ENCODE measurements around the gene GATA2.

The GATA2 gene

DNA sequence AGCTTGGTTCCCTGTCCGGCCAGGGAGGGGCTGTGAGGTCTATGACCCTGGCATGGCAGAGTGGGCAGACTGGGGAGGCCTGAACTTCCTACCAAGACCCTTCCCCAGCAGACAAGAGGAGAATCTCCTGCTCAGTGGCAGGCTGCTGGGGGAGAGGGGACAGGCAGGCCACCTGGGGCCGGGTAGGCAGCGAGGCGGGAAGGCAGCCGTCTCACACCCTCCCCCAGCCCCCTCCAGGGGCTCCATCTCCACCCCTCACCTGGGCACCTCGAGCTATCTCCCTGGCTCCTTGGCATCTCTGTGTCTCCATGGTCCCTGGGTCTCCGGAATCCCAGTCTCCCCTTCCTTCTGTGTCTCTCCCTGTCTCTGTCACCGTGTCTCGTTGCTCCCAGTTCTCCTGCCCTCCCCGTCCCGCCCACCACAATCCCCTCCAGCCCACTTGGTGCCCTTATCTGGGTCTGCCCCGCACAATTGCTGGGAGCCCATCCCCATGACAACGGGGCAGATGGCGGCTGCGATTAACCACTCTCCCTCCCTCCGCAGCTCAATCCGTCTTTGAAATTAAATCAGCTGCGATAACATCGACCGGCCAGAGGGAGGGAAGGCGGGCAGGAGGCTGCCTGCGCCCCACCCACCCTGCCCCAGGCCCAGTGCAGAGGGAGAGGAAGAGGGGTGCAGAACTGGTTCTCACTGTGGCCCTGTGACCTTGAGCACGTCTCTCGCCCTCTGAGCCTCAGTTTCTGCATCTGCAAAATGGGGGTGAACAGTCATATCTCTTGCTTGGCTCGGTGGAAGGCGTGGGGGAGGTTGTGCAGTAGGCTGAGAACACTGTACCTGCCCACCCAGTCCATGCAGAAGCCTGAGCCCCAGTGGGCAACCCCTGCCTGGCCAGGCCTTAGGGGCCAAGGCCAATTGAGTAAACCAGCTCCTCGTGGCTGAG, 36.0 kb downstream of the GATA2 start:
- Mint-ChIP-seq H3K9me3 (no peaks in the 10 kb centered on the region), H3K27ac (no peak overlapping the region), H3K4me3 (no peak overlapping the region), H3K27me3 (peaks cover 50% of the 10 kb centered on the region), H3K36me3 (ENCODE audit: low read depth) (no peaks in the 10 kb centered on the region), H3K4me1 (ENCODE audit: low read depth) (no peaks in the 10 kb centered on the region)
- intact Hi-C loops (cut with micrococcal nuclease), result no loop called here

DNA sequence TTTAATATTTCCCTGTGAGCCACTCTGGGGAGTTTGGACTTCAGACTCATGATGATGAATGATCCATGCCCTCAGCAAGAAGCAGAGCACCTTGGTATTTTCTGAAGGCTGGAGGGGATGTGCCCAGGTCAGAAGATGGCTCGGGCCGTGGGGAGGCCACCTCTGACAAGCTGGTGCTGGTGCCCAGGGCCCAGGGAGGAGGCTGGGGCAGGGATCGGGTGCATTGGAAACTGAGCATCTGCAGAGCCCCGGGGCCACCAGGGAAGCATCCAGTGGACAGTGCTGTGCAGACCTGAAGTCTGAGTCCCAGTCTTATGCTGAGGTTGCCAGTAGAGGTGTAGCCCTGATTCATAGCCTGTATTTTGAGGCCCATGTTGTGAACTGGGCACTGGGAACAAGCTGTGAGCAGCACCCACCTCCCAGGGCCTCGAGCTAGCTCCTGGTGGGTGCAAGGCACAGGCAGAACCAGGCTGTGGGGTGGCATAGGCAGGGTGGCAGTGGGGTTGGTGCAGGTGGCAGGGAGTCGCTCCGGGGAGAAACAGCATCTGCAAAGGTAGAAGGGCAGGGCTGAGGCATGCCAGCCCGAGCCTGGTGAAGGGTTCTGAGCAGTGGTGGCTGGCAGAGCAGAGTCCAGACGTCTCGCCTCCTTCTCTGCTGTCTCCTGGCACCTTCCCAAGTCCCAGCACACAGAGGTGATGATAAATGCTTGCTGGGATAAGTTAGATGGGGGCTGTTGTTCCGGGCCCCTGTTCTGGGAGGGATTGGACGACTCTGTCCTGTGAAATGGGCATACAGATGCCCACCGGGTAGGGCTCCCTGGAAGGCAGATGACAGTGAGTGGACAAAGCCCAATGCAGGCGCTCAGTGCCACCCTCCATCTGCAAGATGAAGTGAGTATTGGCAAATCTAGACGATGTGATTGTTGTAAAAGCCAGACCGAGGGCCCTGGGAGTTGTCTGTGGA, 36.9 kb downstream of the GATA2 start:
- Mint-ChIP-seq H3K27ac (no peak overlapping the region), H3K9me3 (no peaks in the 10 kb centered on the region), H3K4me3 (no peak overlapping the region), H3K27me3 (peaks cover 58% of the 10 kb centered on the region), H3K36me3 (ENCODE audit: low read depth) (no peaks in the 10 kb centered on the region), H3K4me1 (ENCODE audit: low read depth) (no peaks in the 10 kb centered on the region)
- intact Hi-C loops (cut with micrococcal nuclease), result no loop called here

DNA sequence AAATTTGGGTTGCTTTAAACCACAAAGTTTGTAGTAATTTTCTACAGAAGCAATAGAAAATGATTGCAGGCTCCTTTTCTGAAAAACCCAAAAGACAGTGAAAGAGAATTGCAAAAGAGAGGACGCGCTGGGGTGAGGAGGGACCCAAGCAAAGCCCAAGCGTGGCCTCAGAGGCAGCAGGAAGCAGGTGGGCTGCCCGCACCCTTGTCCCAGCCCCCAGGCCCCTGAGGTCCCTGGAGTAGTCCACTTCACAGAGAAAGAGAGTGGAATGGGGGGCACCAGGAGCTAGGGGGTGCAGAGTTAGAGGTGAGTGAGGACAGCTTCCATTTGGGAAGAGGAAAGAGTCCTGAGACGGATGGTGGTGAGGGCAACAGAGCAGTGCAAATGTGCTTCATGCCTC, 37.9 kb downstream of the GATA2 start:
- Mint-ChIP-seq H3K27ac (no peak overlapping the region), H3K4me1 (ENCODE audit: low read depth) (no peaks in the 10 kb centered on the region), H3K36me3 (ENCODE audit: low read depth) (no peaks in the 10 kb centered on the region), H3K27me3 (peaks cover 64% of the 10 kb centered on the region), H3K4me3 (no peak overlapping the region), H3K9me3 (no peaks in the 10 kb centered on the region)
- intact Hi-C loops (cut with micrococcal nuclease), result no loop called here

DNA sequence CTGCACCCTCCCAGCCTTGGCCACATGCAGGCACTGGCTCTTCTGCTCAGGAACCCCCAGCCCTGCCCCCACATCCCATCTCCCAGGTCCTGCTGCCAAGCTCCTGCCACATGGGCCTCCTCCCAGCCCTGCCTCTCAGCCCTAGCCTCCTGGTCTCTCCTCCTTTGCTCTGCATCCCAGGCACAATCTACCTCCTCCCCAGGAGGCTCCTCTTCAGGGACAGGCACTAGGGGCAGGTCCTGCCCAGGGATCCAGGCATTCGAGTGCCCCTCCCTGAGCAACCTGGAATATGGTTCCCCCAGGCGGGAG, 38.7 kb downstream of the GATA2 start:
- peaks cover 64% of the 10 kb centered on the region for H3K27me3 Mint-ChIP-seq
- no peaks in the 10 kb centered on the region for H3K4me1 Mint-ChIP-seq (ENCODE audit: low read depth)

DNA sequence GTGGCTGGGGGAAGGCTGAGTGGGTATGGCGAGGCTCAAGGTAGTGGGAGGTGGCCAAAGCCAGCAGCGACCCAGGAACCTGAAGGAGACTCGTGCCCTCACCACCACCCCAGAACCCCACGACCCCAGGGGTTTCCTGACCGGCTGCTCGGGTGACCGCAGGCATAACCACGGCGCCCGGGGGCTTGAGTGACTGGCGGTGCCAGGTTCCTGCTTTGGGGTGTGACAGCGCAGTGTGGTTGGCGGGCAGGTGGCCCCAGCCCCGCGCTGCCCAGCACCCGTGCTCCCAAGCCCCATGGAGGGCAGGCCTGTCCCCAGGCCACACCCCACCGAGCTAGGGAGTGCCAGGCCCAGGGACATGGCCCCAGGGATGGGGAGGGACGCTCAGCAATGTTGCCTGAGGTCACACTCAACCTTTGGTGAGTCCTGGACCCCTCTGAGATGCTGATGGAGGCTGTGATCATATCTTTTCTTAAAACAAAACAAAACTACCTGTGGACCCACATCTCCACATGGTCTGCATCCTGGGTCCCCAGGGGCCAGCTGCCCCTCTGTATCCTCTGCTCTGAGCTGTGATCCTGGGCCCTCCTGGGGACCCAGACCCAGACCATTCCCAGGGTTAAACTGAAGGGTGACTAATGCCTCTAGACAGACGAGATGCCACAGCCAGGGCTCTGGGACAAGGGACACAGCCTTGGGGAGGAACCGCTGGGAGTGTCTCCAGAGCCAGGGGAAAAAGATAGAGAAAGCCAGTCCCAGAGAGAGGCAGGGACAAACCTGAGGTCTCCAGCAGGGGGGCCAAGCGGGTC, 39.3 kb downstream of the GATA2 start:
- Mint-ChIP-seq H3K4me1 (ENCODE audit: low read depth) (no peaks in the 10 kb centered on the region), H3K36me3 (ENCODE audit: low read depth) (no peaks in the 10 kb centered on the region), H3K9me3 (no peaks in the 10 kb centered on the region), H3K27me3 (peaks cover 66% of the 10 kb centered on the region), H3K27ac (no peak overlapping the region), H3K4me3 (no peak overlapping the region)
- intact Hi-C loops (cut with micrococcal nuclease), result no loop called here

More for the DNA sequence above, 38.7 kb downstream of the GATA2 start:
- Mint-ChIP-seq H3K9me3 (no peaks in the 10 kb centered on the region), H3K4me3 (no peak overlapping the region), H3K36me3 (ENCODE audit: low read depth) (no peaks in the 10 kb centered on the region), H3K27ac (no peak overlapping the region)
- intact Hi-C loops (cut with micrococcal nuclease), result no loop called here

DNA sequence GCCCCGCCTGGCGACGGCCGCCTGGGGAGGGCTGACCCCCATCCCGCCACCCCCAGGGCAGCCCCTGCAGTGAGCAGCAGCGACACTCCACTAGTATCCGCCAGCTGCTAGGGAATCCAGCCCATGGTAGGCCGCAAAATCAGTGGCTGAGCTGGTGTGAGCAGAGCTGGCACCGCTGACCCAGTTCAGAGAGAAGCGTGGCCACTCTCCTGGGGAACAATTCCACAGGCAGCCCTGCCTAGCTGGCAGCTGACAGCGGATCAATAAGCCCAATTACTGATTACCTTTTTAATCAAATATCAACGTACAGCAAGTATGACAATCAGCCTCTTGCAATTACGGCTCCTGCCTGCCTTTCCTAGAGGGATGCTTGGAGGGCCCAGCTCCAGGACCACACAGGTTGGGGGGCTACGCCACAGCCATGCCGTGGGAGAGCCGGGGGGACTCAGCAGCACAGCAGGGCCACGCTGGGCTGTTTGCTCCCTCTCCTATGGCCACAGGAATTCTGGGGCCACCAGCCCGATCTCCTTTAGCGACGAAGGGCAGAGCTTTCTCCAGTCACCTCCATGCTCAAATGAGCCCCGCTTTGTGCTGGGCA, 40.2 kb downstream of the GATA2 start:
- no peaks in the 10 kb centered on the region for H3K36me3 Mint-ChIP-seq (ENCODE audit: low read depth)
- no peak overlapping the region for H3K27ac Mint-ChIP-seq
- H3K27me3 Mint-ChIP-seq, result peaks cover 68% of the 10 kb centered on the region
- H3K4me3 Mint-ChIP-seq, result no peak overlapping the region
- intact Hi-C loops (cut with micrococcal nuclease), result no loop called here
- peaks cover 4% of the 10 kb centered on the region for H3K4me1 Mint-ChIP-seq (ENCODE audit: low read depth)
- no peaks in the 10 kb centered on the region for H3K9me3 Mint-ChIP-seq

DNA sequence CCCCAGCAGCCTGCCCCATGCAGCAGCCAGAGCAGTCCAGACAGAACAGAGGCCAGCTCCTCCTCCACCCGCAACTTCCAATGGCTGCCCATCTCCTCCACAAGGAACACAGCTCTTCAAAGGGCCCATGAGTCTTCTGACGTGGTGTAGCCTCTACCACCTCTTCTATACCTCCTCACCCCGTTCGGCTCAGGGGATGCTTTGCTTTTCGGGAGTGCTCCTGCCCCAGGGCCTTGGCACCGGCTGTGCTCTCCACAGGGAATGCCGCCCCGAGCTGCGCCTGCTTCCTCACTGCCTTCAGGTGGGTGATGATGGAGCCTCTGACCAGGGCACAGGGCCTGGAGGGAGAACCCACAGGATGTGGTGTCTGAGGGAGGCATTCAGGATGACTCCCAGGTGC, 40.9 kb downstream of the GATA2 start:
- Mint-ChIP-seq H3K27ac (no peak overlapping the region), H3K9me3 (no peaks in the 10 kb centered on the region), H3K4me1 (ENCODE audit: low read depth) (peaks cover 4% of the 10 kb centered on the region), H3K36me3 (ENCODE audit: low read depth) (no peaks in the 10 kb centered on the region), H3K4me3 (no peak overlapping the region), H3K27me3 (peaks cover 68% of the 10 kb centered on the region)
- intact Hi-C loops (cut with micrococcal nuclease), result no loop called here

DNA sequence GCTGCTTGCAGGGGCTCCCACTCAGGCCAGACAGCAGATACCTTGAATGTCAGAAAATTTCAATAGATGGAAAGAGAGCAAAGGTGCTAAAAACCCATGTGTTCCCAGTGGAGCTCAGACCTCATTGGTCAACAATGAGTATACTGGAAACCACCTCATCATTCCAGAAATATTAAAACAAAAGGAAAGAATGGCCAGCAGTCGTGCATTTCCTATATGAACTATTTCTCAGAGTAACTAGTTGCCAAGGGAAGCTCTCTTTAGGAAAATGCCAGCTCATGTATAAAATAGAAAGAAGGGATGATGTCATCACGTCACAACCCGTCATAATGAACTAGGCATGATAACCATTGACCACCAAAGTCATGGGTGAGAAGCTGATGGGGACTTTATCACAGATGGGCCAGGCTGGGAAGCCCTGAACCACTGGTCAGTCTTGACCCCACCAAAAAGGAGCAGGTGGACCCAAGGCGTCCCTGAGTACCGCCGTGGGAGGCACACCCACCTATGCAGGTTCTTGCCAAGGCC, 43.8 kb downstream of the GATA2 start:
- Mint-ChIP-seq H3K4me1 (ENCODE audit: low read depth) (peaks cover 4% of the 10 kb centered on the region), H3K27ac (no peak overlapping the region), H3K27me3 (peaks cover 47% of the 10 kb centered on the region), H3K4me3 (no peak overlapping the region), H3K36me3 (ENCODE audit: low read depth) (no peaks in the 10 kb centered on the region), H3K9me3 (no peaks in the 10 kb centered on the region)
- intact Hi-C loops (cut with micrococcal nuclease), result no loop called here

DNA sequence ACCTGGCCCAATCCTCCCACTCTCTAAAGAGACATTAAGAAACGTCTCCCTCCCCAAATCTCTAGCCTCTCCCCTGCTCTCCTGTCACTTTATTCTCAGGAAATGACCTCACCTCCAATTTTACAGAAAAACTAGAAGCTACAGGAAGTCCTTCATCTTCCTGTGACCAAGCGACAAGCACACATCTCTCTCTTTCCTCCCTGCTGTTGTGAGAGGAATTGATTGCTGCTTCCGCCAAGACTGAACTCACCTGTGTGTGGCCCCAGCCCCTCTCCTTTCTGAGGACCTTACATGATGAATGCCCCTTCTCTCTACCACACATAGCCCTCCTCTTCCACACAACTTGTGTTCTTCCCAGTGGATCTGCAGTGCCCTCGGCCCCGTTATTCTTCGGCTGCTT, 44.5 kb downstream of the GATA2 start:
- Mint-ChIP-seq H3K36me3 (ENCODE audit: low read depth) (no peaks in the 10 kb centered on the region), H3K27me3 (peaks cover 47% of the 10 kb centered on the region), H3K4me3 (no peak overlapping the region), H3K9me3 (no peaks in the 10 kb centered on the region), H3K4me1 (ENCODE audit: low read depth) (peaks cover 4% of the 10 kb centered on the region), H3K27ac (no peak overlapping the region)
- intact Hi-C loops (cut with micrococcal nuclease), result no loop called here

DNA sequence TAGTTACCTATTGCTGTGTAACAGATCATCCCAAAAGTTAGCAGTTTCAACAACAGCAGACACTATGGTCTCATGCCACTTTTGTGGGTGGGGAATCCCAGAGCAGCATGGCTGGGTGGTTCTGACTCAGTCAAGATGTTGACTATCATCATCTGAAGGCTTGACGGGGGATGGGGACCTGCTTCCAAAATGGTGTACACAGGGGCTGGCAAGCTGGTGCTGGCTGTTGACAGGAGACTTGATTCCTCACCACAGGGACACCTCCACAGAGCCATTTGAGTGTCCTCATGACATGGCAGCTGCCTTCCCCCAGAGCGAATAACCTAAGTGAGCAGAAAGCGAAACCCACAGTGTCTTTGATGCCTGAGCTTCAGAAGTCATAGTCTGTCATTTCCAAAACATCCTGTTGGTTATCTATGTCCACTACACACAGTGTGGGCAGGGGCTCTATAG, 45.4 kb downstream of the GATA2 start:
- Mint-ChIP-seq H3K27ac (no peak overlapping the region), H3K27me3 (peaks cover 41% of the 10 kb centered on the region), H3K36me3 (ENCODE audit: low read depth) (no peaks in the 10 kb centered on the region)

DNA sequence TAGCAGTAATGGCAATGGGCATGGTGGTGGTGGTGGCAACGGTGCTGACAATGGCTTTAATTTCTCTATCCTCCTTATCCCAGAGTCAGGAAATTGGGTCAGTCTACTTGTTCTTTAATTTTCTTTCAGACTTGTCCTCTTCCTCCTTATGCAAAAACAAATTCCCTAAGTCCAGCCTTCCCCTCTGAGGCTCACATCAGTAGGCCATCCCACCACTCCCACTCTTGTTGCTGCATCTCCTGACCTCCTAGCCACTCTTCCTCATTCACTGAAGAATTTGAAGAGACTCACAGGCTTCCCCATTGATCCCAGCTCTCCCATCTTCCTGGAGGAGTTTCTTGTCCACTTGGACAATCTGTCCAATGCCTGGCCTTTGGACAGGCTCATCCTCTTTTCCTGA, 46.2 kb downstream of the GATA2 start:
- no peaks in the 10 kb centered on the region for H3K9me3 Mint-ChIP-seq
- no peaks in the 10 kb centered on the region for H3K36me3 Mint-ChIP-seq (ENCODE audit: low read depth)
- peaks cover 4% of the 10 kb centered on the region for H3K4me1 Mint-ChIP-seq (ENCODE audit: low read depth)
- H3K27ac Mint-ChIP-seq, result no peak overlapping the region
- no peak overlapping the region for H3K4me3 Mint-ChIP-seq
- peaks cover 35% of the 10 kb centered on the region for H3K27me3 Mint-ChIP-seq
- intact Hi-C loops (cut with micrococcal nuclease), result no loop called here

More for the DNA sequence above, 45.4 kb downstream of the GATA2 start:
- H3K4me3 Mint-ChIP-seq, result no peak overlapping the region
- no peaks in the 10 kb centered on the region for H3K9me3 Mint-ChIP-seq
- H3K4me1 Mint-ChIP-seq (ENCODE audit: low read depth), result peaks cover 4% of the 10 kb centered on the region
- intact Hi-C loops (cut with micrococcal nuclease), result no loop called here

DNA sequence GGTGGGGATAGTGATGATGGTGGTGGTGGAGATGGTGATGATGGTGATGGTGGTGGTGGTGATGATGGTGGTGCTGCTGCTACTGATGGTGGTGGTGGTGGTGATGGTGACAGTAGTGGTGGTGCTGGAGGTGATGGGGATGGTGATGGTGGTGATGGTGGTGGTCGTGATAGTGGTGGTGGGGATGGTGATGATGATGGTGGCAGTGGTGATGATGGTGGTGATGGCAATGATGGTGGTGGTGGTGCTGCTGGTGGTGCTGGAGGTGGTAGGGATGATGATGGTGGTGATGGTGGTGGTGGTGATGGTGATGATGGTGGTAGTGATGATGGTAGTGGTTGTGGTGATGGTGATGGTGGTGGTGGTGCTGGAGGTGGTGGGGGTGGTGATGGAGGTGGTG, 47.6 kb downstream of the GATA2 start:
- H3K27me3 Mint-ChIP-seq, result peaks cover 27% of the 10 kb centered on the region
- H3K27ac Mint-ChIP-seq, result no peak overlapping the region
- no peaks in the 10 kb centered on the region for H3K36me3 Mint-ChIP-seq (ENCODE audit: low read depth)
- H3K4me1 Mint-ChIP-seq (ENCODE audit: low read depth), result peaks cover 4% of the 10 kb centered on the region
- H3K9me3 Mint-ChIP-seq, result no peaks in the 10 kb centered on the region
- H3K4me3 Mint-ChIP-seq, result no peak overlapping the region
- intact Hi-C loops (cut with micrococcal nuclease), result no loop called here

DNA sequence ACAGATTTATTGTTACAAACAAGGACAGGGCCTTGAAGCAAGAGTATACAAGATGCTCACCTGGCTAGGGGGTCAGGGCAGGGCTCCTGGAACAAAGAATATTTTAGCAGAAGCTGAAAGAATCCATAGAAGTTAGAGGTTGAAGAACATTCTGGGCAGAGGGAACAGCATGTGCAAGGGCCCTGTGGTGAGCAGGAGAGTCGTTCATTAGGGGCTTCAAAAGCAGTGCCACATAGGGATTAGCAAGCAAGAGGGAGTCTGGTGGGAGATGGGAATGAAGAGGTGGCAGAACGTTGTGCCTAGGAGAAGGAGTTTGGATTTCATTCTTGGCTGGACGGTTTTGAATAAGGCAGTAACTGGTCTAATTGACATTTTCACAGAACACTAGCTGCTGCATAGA, 49.2 kb downstream of the GATA2 start:
- H3K4me1 Mint-ChIP-seq (ENCODE audit: low read depth), result peaks cover 4% of the 10 kb centered on the region
- no peaks in the 10 kb centered on the region for H3K36me3 Mint-ChIP-seq (ENCODE audit: low read depth)
- no peak overlapping the region for H3K27ac Mint-ChIP-seq
- intact Hi-C loops (cut with micrococcal nuclease), result no loop called here
- peaks cover 36% of the 10 kb centered on the region for H3K27me3 Mint-ChIP-seq
- no peaks in the 10 kb centered on the region for H3K9me3 Mint-ChIP-seq
- no peak overlapping the region for H3K4me3 Mint-ChIP-seq
